K562 (cell line): ENCODE results near the gene ABCG1. TPM values are rescaled to one million over a fixed set of nuclear protein-coding genes. Genes with fewer than 3 reads are reported as not detected.

Experiments used
- ATAC-seq: fragments of 200-7000 bp; cut with Tn5 transposase; 3 replicates; pipeline ENCODE4 v1.9.1; 2020; ENCODE audit warnings: moderate library complexity
- BruUV-seq: library from RNA; stranded (reverse); fragments of 400-500 nt; replicated peaks from 2 replicates; lab custom pipeline; 2021; lab: Mats Ljungman, UMichigan
- CTCF ChIA-PET: fragments of 300-600 bp; formaldehyde crosslinking; extraction: SDS; loops from one replicate; lab custom pipeline; 2021; ENCODE audit warnings: low intra/inter-chr PET ratio; lab: Yijun Ruan, JAX
- POLR2A ChIA-PET: fragments of 300-600, 350-650 bp; sonication (Branson Sonifier 250); formaldehyde crosslinking; extraction: SDS; loops from one replicate; lab custom pipeline; 2021; ENCODE audit warnings: antibody characterized with exemption, inconsistent platforms; lab: Yijun Ruan, JAX
- DNase-seq, 4 experiments: peaks; one replicate each; pipeline versions ENCODE4 v3.0.0 to v3.0.0-alpha.2; 2011 to 2018; ENCODE audit warnings: low spot score in 3 of 4, mixed read lengths in 3 of 4; ENCODE audit errors: extremely low read depth in 1 of 4
- FAIRE-seq: peaks from 2 replicates; lab custom pipeline; 2011; peaks lifted over from hg19 to GRCh38; lab: Jason Lieb, UNC
- H2AFZ ChIP-seq: 2 replicates; pipeline ENCODE4 v1.6.0; 2011; ENCODE audit warnings: low read depth, low read length, control low read depth, inconsistent platforms
- H3K27ac ChIP-seq: fragments of 200-600 bp; 3 replicates; pipeline ENCODE4 v1.8.0; 2011; ENCODE audit warnings: low read depth, mild to moderate bottlenecking, control low read depth, inconsistent platforms, low read length, moderate library complexity, mixed read lengths; ENCODE audit errors: extremely low read depth
- H3K27me3 ChIP-seq, 2 experiments: fragments of 300-600 bp in 1 of 2; 2 replicates in 1 of 2; 3 replicates in 1 of 2; pipeline versions ENCODE4 v1.6.0 to v1.8.0; 2011; ENCODE audit warnings: inconsistent platforms in 2 of 2, low read length in 2 of 2, mild to moderate bottlenecking in 1 of 2, mixed read lengths in 1 of 2, moderate library complexity in 1 of 2; ENCODE audit not compliant: control insufficient read depth in 2 of 2, insufficient read depth in 2 of 2
- H3K36me3 ChIP-seq: fragments of 300-600 bp; 3 replicates; pipeline ENCODE4 v1.8.0; 2011; ENCODE audit warnings: mild to moderate bottlenecking, low read length, inconsistent platforms; ENCODE audit not compliant: control insufficient read depth, insufficient read depth
- H3K4me1 ChIP-seq, 2 experiments: fragments of 200-600 bp in 1 of 2; replicated peaks in 1 of 2; 2 replicates in 1 of 2; 3 replicates in 1 of 2; pipeline versions ENCODE4 v1.5.1 to v1.8.0; 2011; ENCODE audit warnings: inconsistent platforms in 2 of 2, low read length in 2 of 2, mild to moderate bottlenecking in 1 of 2, mixed read lengths in 1 of 2, moderate library complexity in 1 of 2; ENCODE audit not compliant: control insufficient read depth in 2 of 2, insufficient read depth in 2 of 2
- H3K4me2 ChIP-seq: 2 replicates; pipeline ENCODE4 v1.6.1; 2011; ENCODE audit warnings: low read length, control low read depth, inconsistent platforms, mixed read lengths; ENCODE audit not compliant: insufficient read depth
- H3K4me3 ChIP-seq: fragments of 200-600 bp; sonication (generic), shearing (Covaris generic); 2 replicates; pipeline ENCODE4 v1.5.1; 2016; ENCODE audit warnings: control low read depth, inconsistent platforms
- H3K79me2 ChIP-seq: fragments of 200-600 bp; 3 replicates; pipeline ENCODE4 v1.8.0; 2011; ENCODE audit warnings: low read length, inconsistent platforms; ENCODE audit not compliant: control insufficient read depth, insufficient read depth
- H3K9ac ChIP-seq, 2 experiments: 2 replicates each; pipeline versions ENCODE4 v1.6.0 to v1.6.1; 2011; ENCODE audit warnings: low read depth in 2 of 2, low read length in 2 of 2, control low read depth in 1 of 2, inconsistent platforms in 1 of 2, mild to moderate bottlenecking in 1 of 2, mixed read lengths in 1 of 2; ENCODE audit not compliant: insufficient read depth in 1 of 2
- H3K9me1 ChIP-seq: one replicate; pipeline ENCODE4 v1.6.0; 2011; ENCODE audit warnings: inconsistent platforms, mild to moderate bottlenecking, low read length, moderate library complexity; ENCODE audit not compliant: control insufficient read depth, insufficient read depth
- H3K9me3 ChIP-seq: replicated peaks from 2 replicates; pipeline ENCODE4 v1.5.1; 2011; ENCODE audit warnings: low read depth, low read length, inconsistent platforms; ENCODE audit not compliant: control insufficient read depth, insufficient read depth
- H4K20me1 ChIP-seq: replicated peaks from 2 replicates; pipeline ENCODE4 v1.6.1; 2011; ENCODE audit warnings: low read length, inconsistent platforms, mixed read lengths; ENCODE audit not compliant: control insufficient read depth, insufficient read depth
- ARHGAP35 ChIP-seq: fragments of 450-650 bp; IDR thresholded peaks from 2 replicates; pipeline ENCODE4 v1.6.1; 2018; ENCODE audit not compliant: partially characterized antibody
- BMI1 ChIP-seq: fragments of 150-350 bp; IDR thresholded peaks from 2 replicates; pipeline ENCODE4 v1.6.1; 2014; ENCODE audit warnings: low read length
- FOSL1 ChIP-seq: fragments of 200-800 bp; sonication (Bioruptor generic); conservative IDR thresholded peaks from 2 replicates; pipeline ENCODE4 v1.6.1; 2016; ENCODE audit warnings: missing genetic modification characterization, missing compliant biosample characterization
- KLF16 ChIP-seq: IDR thresholded peaks from 2 replicates; pipeline ENCODE4 v1.6.1; 2016; ENCODE audit warnings: antibody characterized with exemption
- MAZ ChIP-seq, 2 experiments: fragments of 450-650 bp in 1 of 2; sonication (generic) in 1 of 2; formaldehyde crosslinking; IDR thresholded peaks in 1 of 2; conservative IDR thresholded peaks in 1 of 2; 2 replicates each; pipeline versions ENCODE4 v1.4.0 to v1.5.0; 2020; ENCODE audit warnings: mild to moderate bottlenecking in 1 of 2, missing genetic modification reagents in 1 of 2
- RAD21 ChIP-seq, 2 experiments: fragments of 250-450 bp in 1 of 2; fragments of 450-650 bp in 1 of 2; sonication (Bioruptor Pico) in 1 of 2; formaldehyde crosslinking in 1 of 2; IDR thresholded peaks in 1 of 2; conservative IDR thresholded peaks in 1 of 2; 2 replicates each; pipeline versions ENCODE4 v1.4.0 to v1.8.0; 2020 to 2022; ENCODE audit warnings: mild to moderate bottlenecking in 2 of 2, moderate library complexity in 1 of 2
- RB1 ChIP-seq: fragments of 450-650 bp; IDR thresholded peaks from 2 replicates; pipeline ENCODE4 v1.6.1; 2017; ENCODE audit warnings: low read depth, mild to moderate bottlenecking
- SMC3 ChIP-seq: conservative IDR thresholded peaks from 2 replicates; pipeline ENCODE4 v1.6.1; 2011; ENCODE audit warnings: low read depth, low read length, improper control_type of control experiment; ENCODE audit not compliant: insufficient read depth
- ZNF184 ChIP-seq: sonication (generic); formaldehyde crosslinking; IDR thresholded peaks from 2 replicates; pipeline ENCODE4 v1.5.0; 2020; ENCODE audit warnings: missing genetic modification reagents
- WGBS: fragments of 100-300 bp; shearing (Covaris generic); methylation state at CpG from one replicate; pipeline ENCODE4 v1.1.6; 2016; ENCODE audit warnings: low coverage, mixed read lengths; ENCODE audit not compliant: insufficient coverage; ENCODE audit errors: missing lambda C conversion rate; 5-methylcytosine and 5-hydroxymethylcytosine counted together
- in situ Hi-C: fragments of 300-500 bp; cut with MboI; formaldehyde crosslinking; loops from 4 replicates; pipeline ENCODE4 v1.15.0; 2018; ENCODE audit warnings: inconsistent platforms, mixed read lengths
- intact Hi-C: fragments of 100-400 bp; cut with micrococcal nuclease; formaldehyde crosslinking; loops from 2 replicates; pipeline ENCODE4 v1.14.2; 2022
- polyA plus RNA-seq, 8 experiments: library from polyadenylated mRNA; depleted of rRNA in 4 of 8; stranded (reverse) in 5 of 8; unstranded in 3 of 8; fragments of >200 nt; fragmentation: Nextera tagmentation in 2 of 8; fragmentation: Illumina TruSeq in 1 of 8; extraction: Ambion mirVana in 2 of 8; extraction: Trizol in 1 of 8; gene quantifications; 2 replicates each; pipeline versions ENCODE4 v1.2.1 to v1.2.3, GENCODE V29; 2011 to 2014; ENCODE audit warnings: inconsistent platforms in 1 of 8, missing spikeins in 1 of 8
- total RNA-seq, 7 experiments: library from RNA; depleted of rRNA in 6 of 7; stranded (reverse); fragments of >200 nt in 6 of 7; fragmentation: Illumina TruSeq in 2 of 7; extraction: Trizol in 2 of 7; gene quantifications; 2 replicates each; pipeline versions ENCODE4 v1.2.1 to v1.2.3, GENCODE V29; 2011 to 2021; ENCODE audit warnings: low replicate concordance in 1 of 7
- TF ChIP-seq, protein P1 (sequence below): fragments of 450-650 bp; formaldehyde crosslinking; IDR thresholded peaks from 2 replicates; pipeline ENCODE4 v1.4.0; 2020; ENCODE audit warnings: mild to moderate bottlenecking, moderate library complexity
- TF ChIP-seq, protein P2 (sequence below), 3 experiments: IDR thresholded peaks in 2 of 3; conservative IDR thresholded peaks in 1 of 3; 2 replicates each; pipeline ENCODE4 v1.5.1; 2011 to 2012; ENCODE audit warnings: low read length in 3 of 3, mild to moderate bottlenecking in 3 of 3, control low read depth in 2 of 3, improper control_type of control experiment in 1 of 3, inconsistent platforms in 1 of 3, low read depth in 1 of 3, mixed read lengths in 1 of 3, moderate library complexity in 1 of 3; ENCODE audit not compliant: insufficient read depth in 2 of 3
- TF ChIP-seq, protein P3 (sequence below): IDR thresholded peaks from 2 replicates; pipeline ENCODE4 v1.6.1; 2016; ENCODE audit warnings: missing genetic modification characterization, missing compliant biosample characterization

The ABCG1 gene
- total and polyA plus RNA-seq, 9 of the 15 experiments (the other 6 are each of a cell fraction or from before 2014, with no cell fraction given), result 0.04 to 0.09 TPM; not detected in 7

DNA sequence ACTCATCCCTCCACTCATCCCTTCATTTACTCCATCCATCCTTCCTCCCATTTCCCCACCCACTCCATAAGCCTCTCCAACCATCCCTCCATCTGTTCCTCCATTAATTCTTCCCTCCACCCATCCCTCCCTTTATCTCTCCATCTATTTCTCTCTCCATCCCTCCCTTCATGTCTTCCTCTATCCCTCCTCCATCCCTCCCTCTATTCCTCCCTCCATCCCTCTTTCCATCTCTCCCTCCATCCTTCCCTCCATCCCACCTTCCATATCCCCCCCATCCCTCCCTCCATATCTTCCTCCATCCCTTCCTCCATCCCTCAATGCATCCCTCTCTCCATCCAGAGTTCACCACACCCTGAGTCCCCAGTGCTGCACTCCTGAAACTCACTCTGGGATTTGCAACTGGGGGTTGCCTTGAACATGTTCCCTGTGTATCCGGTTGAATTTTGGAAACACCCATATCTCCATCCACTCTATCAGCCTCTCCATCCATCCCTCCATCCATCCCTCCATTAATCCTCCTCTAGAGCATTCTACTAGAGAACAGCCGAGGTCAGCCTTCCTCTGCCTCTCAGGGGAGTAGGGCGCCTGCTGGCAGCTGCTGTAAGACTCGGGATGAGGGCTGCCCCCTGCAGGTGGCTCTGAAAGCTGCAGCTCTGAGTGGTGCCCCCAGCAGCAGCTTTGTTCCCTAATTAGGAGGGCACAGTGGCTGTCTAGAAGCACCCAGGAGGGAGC is 39.4 kb downstream of the ABCG1 start:
- no peaks in the 10 kb centered on the region for H3K4me1 ChIP-seq
- no peaks in the 10 kb centered on the region for H3K36me3 ChIP-seq
- no peaks in the 10 kb centered on the region for H3K9me3 ChIP-seq
- no peak overlapping the region for H3K9ac ChIP-seq
- ChIA-PET POLR2A (no interaction called here), CTCF (interaction anchor here (1.6 kb wide), 1 partner anchor 113 kb away, joined by 6 read pairs; no protein-coding TSS in a partner anchor)
- H3K9me1 ChIP-seq, result no peaks in the 10 kb centered on the region
- in situ Hi-C loops, result loop anchor here (10.0 kb wide), 1 partner anchor 104 kb away; no protein-coding TSS in a partner anchor
- 0% methylated on average over 4 of the region's 4 CpGs for WGBS
- no peak overlapping the region for H3K4me2 ChIP-seq
- no peak overlapping the region for H3K27ac ChIP-seq
- peak; percentile 92 for ATAC-seq
- H3K27me3 ChIP-seq, result peaks cover 20 to 63% of the 10 kb centered on the region in 2 experiments
- no peaks in the 10 kb centered on the region for H3K79me2 ChIP-seq
- no peak overlapping the region for H3K4me3 ChIP-seq
- intact Hi-C loops, result loop anchor here (1.0 kb wide), 2 partner anchors 94 to 113 kb away; no protein-coding TSS in a partner anchor
- H4K20me1 ChIP-seq, result peaks cover 13% of the 10 kb centered on the region
- no peak overlapping the region for H2AFZ ChIP-seq
- no TSS peak for BruUV-seq
- peak; percentile 88 for FAIRE-seq
- peak; percentile 72 to 90 (median 86) for DNase-seq
- TF ChIP-seq, protein P1, sequence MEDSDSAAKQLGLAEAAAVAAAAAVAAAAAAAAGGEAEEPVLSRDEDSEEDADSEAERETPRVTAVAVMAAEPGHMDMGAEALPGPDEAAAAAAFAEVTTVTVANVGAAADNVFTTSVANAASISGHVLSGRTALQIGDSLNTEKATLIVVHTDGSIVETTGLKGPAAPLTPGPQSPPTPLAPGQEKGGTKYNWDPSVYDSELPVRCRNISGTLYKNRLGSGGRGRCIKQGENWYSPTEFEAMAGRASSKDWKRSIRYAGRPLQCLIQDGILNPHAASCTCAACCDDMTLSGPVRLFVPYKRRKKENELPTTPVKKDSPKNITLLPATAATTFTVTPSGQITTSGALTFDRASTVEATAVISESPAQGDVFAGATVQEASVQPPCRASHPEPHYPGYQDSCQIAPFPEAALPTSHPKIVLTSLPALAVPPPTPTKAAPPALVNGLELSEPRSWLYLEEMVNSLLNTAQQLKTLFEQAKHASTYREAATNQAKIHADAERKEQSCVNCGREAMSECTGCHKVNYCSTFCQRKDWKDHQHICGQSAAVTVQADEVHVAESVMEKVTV (CRISPR knock-in tag), result peak; percentile 39; the same call in 1 of the 2 replicates
- TF ChIP-seq RB1, result peak; percentile 28; the same call in 1 of the 2 replicates
- no peak for TF ChIP-seq BMI1
- TF ChIP-seq ZNF184, result no peak
- TF ChIP-seq ARHGAP35, result peak; percentile 55
- TF ChIP-seq MAZ (CRISPR knock-in tag; conservative IDR thresholded peaks at IDR 0.05 in 1 of 2, IDR thresholded peaks at IDR 0.05 in 1 of 2), result 0 out of 4 replicates have a peak, but pooled peaks of 1 of the 2 experiments have one; percentile 29
- TF ChIP-seq RAD21 (CRISPR knock-in tag; conservative IDR thresholded peaks at IDR 0.05 in 1 of 2, IDR thresholded peaks at IDR 0.05 in 1 of 2), result peak; percentile 72 to 77
- no peak for TF ChIP-seq FOSL1 (tag)
- TF ChIP-seq SMC3, result peak; percentile 64
- TF ChIP-seq KLF16, result peak; percentile 30; the same call in 1 of the 2 replicates
- TF ChIP-seq, protein P2, sequence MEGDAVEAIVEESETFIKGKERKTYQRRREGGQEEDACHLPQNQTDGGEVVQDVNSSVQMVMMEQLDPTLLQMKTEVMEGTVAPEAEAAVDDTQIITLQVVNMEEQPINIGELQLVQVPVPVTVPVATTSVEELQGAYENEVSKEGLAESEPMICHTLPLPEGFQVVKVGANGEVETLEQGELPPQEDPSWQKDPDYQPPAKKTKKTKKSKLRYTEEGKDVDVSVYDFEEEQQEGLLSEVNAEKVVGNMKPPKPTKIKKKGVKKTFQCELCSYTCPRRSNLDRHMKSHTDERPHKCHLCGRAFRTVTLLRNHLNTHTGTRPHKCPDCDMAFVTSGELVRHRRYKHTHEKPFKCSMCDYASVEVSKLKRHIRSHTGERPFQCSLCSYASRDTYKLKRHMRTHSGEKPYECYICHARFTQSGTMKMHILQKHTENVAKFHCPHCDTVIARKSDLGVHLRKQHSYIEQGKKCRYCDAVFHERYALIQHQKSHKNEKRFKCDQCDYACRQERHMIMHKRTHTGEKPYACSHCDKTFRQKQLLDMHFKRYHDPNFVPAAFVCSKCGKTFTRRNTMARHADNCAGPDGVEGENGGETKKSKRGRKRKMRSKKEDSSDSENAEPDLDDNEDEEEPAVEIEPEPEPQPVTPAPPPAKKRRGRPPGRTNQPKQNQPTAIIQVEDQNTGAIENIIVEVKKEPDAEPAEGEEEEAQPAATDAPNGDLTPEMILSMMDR (IDR thresholded peaks at IDR 0.05 in 2 of 3, conservative IDR thresholded peaks at IDR 0.05 in 1 of 3; ENCODE audit: insufficient read depth in 2 of 3, low read depth in 1 of 3, low read length in 3 of 3), result peak; percentile 91 to 97 (median 93)
- TF ChIP-seq, protein P3, sequence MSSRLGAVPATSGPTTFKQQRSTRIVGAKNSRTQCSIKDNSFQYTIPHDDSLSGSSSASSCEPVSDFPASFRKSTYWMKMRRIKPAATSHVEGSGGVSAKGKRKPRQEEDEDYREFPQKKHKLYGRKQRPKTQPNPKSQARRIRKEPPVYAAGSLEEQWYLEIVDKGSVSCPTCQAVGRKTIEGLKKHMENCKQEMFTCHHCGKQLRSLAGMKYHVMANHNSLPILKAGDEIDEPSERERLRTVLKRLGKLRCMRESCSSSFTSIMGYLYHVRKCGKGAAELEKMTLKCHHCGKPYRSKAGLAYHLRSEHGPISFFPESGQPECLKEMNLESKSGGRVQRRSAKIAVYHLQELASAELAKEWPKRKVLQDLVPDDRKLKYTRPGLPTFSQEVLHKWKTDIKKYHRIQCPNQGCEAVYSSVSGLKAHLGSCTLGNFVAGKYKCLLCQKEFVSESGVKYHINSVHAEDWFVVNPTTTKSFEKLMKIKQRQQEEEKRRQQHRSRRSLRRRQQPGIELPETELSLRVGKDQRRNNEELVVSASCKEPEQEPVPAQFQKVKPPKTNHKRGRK, result peak; percentile 68; the same call in 1 of the 2 replicates
